Brain microvascular endothelial cell (primary cell): ENCODE measurements around the gene PRKG1.

Experiments
- DNase-seq: peaks from one replicate; pipeline ENCODE4 v3.0.0-alpha.2; 2020
- H3K27ac ChIP-seq: fragments of 250-450 bp; sonication (Bioruptor Pico); 2 replicates; pipeline ENCODE4 v1.5.1; 2020; ENCODE audit warnings: mild to moderate bottlenecking, moderate library complexity
- H3K27me3 ChIP-seq: fragments of 250-450 bp; sonication (Bioruptor Pico); replicated peaks from 2 replicates; pipeline ENCODE4 v1.5.1; 2020; ENCODE audit warnings: mild to moderate bottlenecking
- H3K36me3 ChIP-seq: fragments of 250-450 bp; sonication (Bioruptor Pico); replicated peaks from 2 replicates; pipeline ENCODE4 v1.5.1; 2020; ENCODE audit warnings: mild to moderate bottlenecking
- H3K4me3 ChIP-seq: 2 replicates; pipeline ENCODE4 v1.5.1; 2011; ENCODE audit warnings: low read depth, mild to moderate bottlenecking, control low read depth, low read length, moderate library complexity
- CTCF ChIP-seq: IDR thresholded peaks from 2 replicates; pipeline ENCODE4 v1.5.1; 2011; ENCODE audit warnings: low read depth, mild to moderate bottlenecking, moderate library complexity, low read length, control low read depth, inconsistent platforms; ENCODE audit errors: missing control alignments
- in situ Hi-C: cut with HindIII; loops from 2 replicates; pipeline ENCODE4 v1.10.0; 2017; ENCODE audit warnings: low sequenced_read_pairs, low pct_ligation_motif_present

The PRKG1 gene

GRCh38 chr10:52210161-52210560 is 1135.9 kb downstream of the PRKG1 start:
- in situ Hi-C loops, result no loop called here
- DNase-seq, result peak; percentile 16
- H3K27me3 ChIP-seq, result no peaks in the 10 kb centered on the region
- no peak overlapping the region for H3K4me3 ChIP-seq
- TF ChIP-seq CTCF, result no peak
- H3K27ac ChIP-seq, result peak overlapping the region; percentile 41
- no peaks in the 10 kb centered on the region for H3K36me3 ChIP-seq

DNA sequence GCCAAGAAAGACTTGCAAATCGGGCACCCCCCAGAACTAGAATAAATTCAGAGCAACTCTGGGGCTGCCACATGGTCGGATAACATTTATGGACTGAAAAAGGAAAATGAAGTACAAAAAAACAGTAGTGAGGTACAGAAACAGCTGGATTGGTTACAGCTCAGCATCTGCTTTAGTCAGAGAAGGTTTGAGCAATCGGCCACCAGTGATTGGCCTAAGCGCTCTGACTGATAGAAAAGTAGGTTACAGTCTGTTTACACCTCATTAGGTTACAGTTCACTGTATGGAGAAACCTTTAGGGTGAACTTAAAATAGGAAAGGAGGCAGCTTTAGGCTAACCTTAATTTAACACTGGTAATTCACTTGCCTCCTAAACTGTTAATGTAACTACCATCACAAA is 1137.8 kb downstream of the PRKG1 start:
- no peak overlapping the region for H3K27ac ChIP-seq
- H3K27me3 ChIP-seq, result no peaks in the 10 kb centered on the region
- DNase-seq, result no peak
- H3K4me3 ChIP-seq, result no peak overlapping the region
- in situ Hi-C loops, result no loop called here
- H3K36me3 ChIP-seq, result no peaks in the 10 kb centered on the region
- no peak for TF ChIP-seq CTCF

DNA sequence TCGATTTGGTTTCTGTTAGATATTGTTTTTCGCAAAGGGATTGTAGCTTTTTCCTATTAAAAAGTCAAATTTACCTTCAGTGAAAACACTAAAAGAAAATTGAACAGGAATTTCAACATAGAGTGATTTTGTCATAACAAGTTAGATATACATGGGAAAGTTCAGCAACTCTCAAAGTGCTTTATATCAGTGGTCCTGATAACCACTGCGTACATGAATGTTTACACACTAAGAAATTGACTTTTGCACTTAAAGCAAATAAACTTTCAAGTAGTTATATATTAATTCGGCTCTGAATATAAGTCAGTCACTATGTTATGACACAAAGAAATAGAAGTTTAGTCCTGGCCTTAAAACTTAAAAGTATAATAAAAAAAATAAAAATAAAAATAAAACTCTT is 1138.5 kb downstream of the PRKG1 start:
- TF ChIP-seq CTCF, result no peak
- no peaks in the 10 kb centered on the region for H3K36me3 ChIP-seq
- no peak overlapping the region for H3K27ac ChIP-seq
- H3K27me3 ChIP-seq, result no peaks in the 10 kb centered on the region
- in situ Hi-C loops, result no loop called here
- H3K4me3 ChIP-seq, result no peak overlapping the region
- DNase-seq, result no peak

DNA sequence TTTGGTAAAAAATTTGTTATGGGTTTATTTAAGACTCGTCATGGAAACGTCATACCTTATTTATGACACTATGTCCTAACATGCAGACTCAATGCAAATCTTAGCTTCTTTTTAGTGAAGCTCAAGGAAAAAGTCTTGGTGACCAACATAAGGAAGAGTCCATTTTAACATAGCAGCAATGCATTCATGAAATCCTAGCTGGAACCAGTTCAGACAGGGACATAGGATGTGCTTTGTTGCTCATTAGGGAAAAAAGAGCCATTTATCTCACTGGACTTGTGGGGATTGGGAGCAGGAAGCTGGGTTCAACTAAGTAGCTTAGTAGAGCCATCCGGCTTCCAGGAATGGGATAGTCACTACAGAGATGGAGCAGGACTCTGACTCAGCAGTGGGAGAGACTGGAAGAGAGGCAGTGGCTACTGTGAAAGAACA is 1139.0 kb downstream of the PRKG1 start:
- peak; percentile 67 for DNase-seq
- no peaks in the 10 kb centered on the region for H3K36me3 ChIP-seq
- no peak for TF ChIP-seq CTCF
- in situ Hi-C loops, result no loop called here
- no peaks in the 10 kb centered on the region for H3K27me3 ChIP-seq
- H3K27ac ChIP-seq, result peak overlapping the region; percentile 31
- H3K4me3 ChIP-seq, result no peak overlapping the region

- Histone ChIP-seq H3K4me3 (no peak overlapping the region), H3K36me3 (no peaks in the 10 kb centered on the region), H3K27me3 (no peaks in the 10 kb centered on the region), H3K27ac (peak overlapping the region; percentile 85)
- peak; percentile 78 for DNase-seq
- peak; percentile 65 for TF ChIP-seq CTCF
- in situ Hi-C loops, result no loop called here
Observed at GRCh38 chr10:52215745-52216361, 1141.6 kb downstream of the PRKG1 start.

DNA sequence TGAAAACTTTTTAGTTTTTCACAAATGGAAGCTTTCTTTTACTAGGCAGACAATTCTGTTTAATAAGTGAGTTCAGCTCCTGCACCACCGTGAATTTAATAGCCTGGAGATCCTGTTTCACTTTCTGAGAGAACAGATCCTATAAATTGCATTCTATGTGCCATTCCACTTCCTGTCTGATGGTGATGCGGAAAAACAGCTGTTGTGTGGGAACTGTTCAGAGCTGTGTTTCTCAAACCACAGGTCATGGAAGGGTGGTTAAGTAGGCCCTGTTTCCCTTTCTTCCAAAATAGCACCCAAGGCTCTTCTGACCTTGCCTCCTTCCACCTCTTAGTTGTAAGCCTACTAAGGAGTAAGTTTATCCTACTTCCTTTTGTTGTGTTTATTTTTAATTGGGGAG is 1142.6 kb downstream of the PRKG1 start:
- in situ Hi-C loops, result no loop called here
- TF ChIP-seq CTCF, result no peak
- no peak overlapping the region for H3K4me3 ChIP-seq
- peak overlapping the region; percentile 85 for H3K27ac ChIP-seq
- no peaks in the 10 kb centered on the region for H3K36me3 ChIP-seq
- peak; percentile 91 for DNase-seq
- H3K27me3 ChIP-seq, result no peaks in the 10 kb centered on the region
